GM23338 (cell line): ENCODE results near the gene SRSF2. TPM values are rescaled to one million over a fixed set of nuclear protein-coding genes. Genes with fewer than 3 reads are reported as not detected.

Experiments used
- ATAC-seq: fragments of 200-7000 bp; cut with Tn5 transposase; 3 replicates; pipeline ENCODE4 v1.9.1; 2020
- DNase-seq: peaks from one replicate; pipeline ENCODE4 v3.0.0-alpha.2; 2015; ENCODE audit warnings: low spot score
- H2AFZ ChIP-seq: fragments of 200-600 bp; sonication (generic); 2 replicates; pipeline ENCODE4 v1.8.0; 2016; ENCODE audit warnings: antibody characterized with exemption, mild to moderate bottlenecking, moderate library complexity
- H3F3A ChIP-seq: fragments of 200-600 bp; sonication (generic); replicated peaks from 2 replicates; pipeline ENCODE4 v1.8.0; 2017; ENCODE audit warnings: antibody characterized with exemption, mixed run types, low read depth
- H3K27ac ChIP-seq: fragments of 200-600 bp; sonication (generic); 2 replicates; pipeline ENCODE4 v1.6.1; 2016; ENCODE audit warnings: low read depth
- H3K27me3 ChIP-seq: fragments of 200-600 bp; sonication (generic); 2 replicates; pipeline ENCODE4 v1.8.0; 2016; ENCODE audit warnings: mild to moderate bottlenecking, mixed run types, moderate library complexity; ENCODE audit not compliant: insufficient read depth
- H3K36me3 ChIP-seq: fragments of 200-600 bp; sonication (generic); 2 replicates; pipeline ENCODE4 v1.8.0; 2016; ENCODE audit warnings: mild to moderate bottlenecking; ENCODE audit not compliant: insufficient read depth
- H3K4me1 ChIP-seq: fragments of 200-600 bp; sonication (generic); 2 replicates; pipeline ENCODE4 v1.8.0; 2016; ENCODE audit warnings: mild to moderate bottlenecking, moderate library complexity; ENCODE audit not compliant: insufficient read depth
- H3K4me2 ChIP-seq: fragments of 200-600 bp; sonication (generic); 2 replicates; pipeline ENCODE4 v1.7.1; 2017; ENCODE audit warnings: mixed run types
- H3K4me3 ChIP-seq: fragments of 200-600 bp; sonication (generic); 2 replicates; pipeline ENCODE4 v1.6.1; 2016; ENCODE audit warnings: mixed run types
- H3K79me2 ChIP-seq: fragments of 200-600 bp; sonication (generic); replicated peaks from 2 replicates; pipeline ENCODE4 v1.8.0; 2017; ENCODE audit warnings: mild to moderate bottlenecking; ENCODE audit not compliant: insufficient read depth
- H3K9me2 ChIP-seq: fragments of 200-600 bp; sonication (generic); 2 replicates; pipeline ENCODE4 v1.8.0; 2017; ENCODE audit not compliant: insufficient read depth
- H4K20me1 ChIP-seq: fragments of 200-600 bp; sonication (generic); replicated peaks from 2 replicates; pipeline ENCODE4 v1.8.0; 2017; ENCODE audit warnings: mild to moderate bottlenecking; ENCODE audit not compliant: insufficient read depth
- H3K27ac Mint-ChIP-seq: 2 replicates; pipeline ENCODE4 v1.8.0; 2020; ENCODE audit warnings: inconsistent platforms, mild to moderate bottlenecking, moderate library complexity, mixed read lengths
- H3K27me3 Mint-ChIP-seq: 3 replicates; pipeline ENCODE4 v1.8.0; 2022; ENCODE audit warnings: low read depth, mild to moderate bottlenecking, moderate library complexity, mixed read lengths, inconsistent platforms; ENCODE audit not compliant: insufficient read depth, poor library complexity
- H3K36me3 Mint-ChIP-seq: 3 replicates; pipeline ENCODE4 v1.8.0; 2021; ENCODE audit warnings: low read depth, mild to moderate bottlenecking, inconsistent platforms, moderate library complexity, mixed read lengths
- H3K4me1 Mint-ChIP-seq: 3 replicates; pipeline ENCODE4 v1.8.0; 2020; ENCODE audit warnings: mild to moderate bottlenecking, inconsistent platforms, mixed read lengths
- H3K4me3 Mint-ChIP-seq: 3 replicates; pipeline ENCODE4 v1.8.0; 2021; ENCODE audit warnings: moderate library complexity, mild to moderate bottlenecking, inconsistent platforms, mixed read lengths
- H3K9me3 Mint-ChIP-seq: 3 replicates; pipeline ENCODE4 v1.8.0; 2020; ENCODE audit warnings: moderate library complexity, mild to moderate bottlenecking, inconsistent platforms, mixed read lengths
- CTCF ChIP-seq, 2 experiments: fragments of 200-600 bp in 1 of 2; sonication (generic) in 1 of 2; conservative IDR thresholded peaks; 2 replicates each; pipeline versions ENCODE4 v1.5.1 to v1.6.1; 2016 to 2017; ENCODE audit warnings: antibody characterized with exemption in 2 of 2, low read depth in 2 of 2, mild to moderate bottlenecking in 2 of 2, moderate library complexity in 1 of 2
- EZH2 ChIP-seq: fragments of 200-600 bp; sonication (generic); IDR thresholded peaks from one replicate; pipeline ENCODE4 v1.8.0; 2017; ENCODE audit warnings: antibody characterized with exemption, mild to moderate bottlenecking, low read depth; ENCODE audit not compliant: unreplicated experiment
- ZNF462 ChIP-seq: fragments of 250-450 bp; sonication (Bioruptor Pico); IDR thresholded peaks from 2 replicates; pipeline ENCODE4 v1.5.0; 2020; ENCODE audit warnings: mild to moderate bottlenecking, moderate library complexity
- polyA plus RNA-seq: library from polyadenylated mRNA; unstranded; fragments of >200 nt; fragmentation: Nextera tagmentation; extraction: Ambion mirVana; gene quantifications from 2 replicates; pipeline ENCODE4 v1.2.1, GENCODE V29; 2016
- total RNA-seq: library from RNA; depleted of rRNA; stranded (reverse); fragments of >200 nt; shearing (Covaris generic); gene quantifications from 2 replicates; pipeline ENCODE4 v1.2.3, GENCODE V29; 2014

The SRSF2 gene
- total and polyA plus RNA-seq, 2 experiments from 2014 or later: 317 to 547 TPM

GRCh38 chr17:76757256-76757655 is 20.1 kb upstream of the SRSF2 start (continued):
- TF ChIP-seq CTCF (conservative IDR thresholded peaks at IDR 0.05; ENCODE audit: low read depth in 2 of 2) (no peak), EZH2 (no peak)

GRCh38 chr17:76755285-76755684 is 18.2 kb upstream of the SRSF2 start:
- Mint-ChIP-seq H3K36me3 (peaks cover 29% of the 10 kb centered on the region), H3K4me3 (no peak overlapping the region), H3K4me1 (no peaks in the 10 kb centered on the region), H3K27ac (no peak overlapping the region), H3K27me3 (no peaks in the 10 kb centered on the region), H3K9me3 (no peaks in the 10 kb centered on the region; the same call in 2 of the 3 replicates)
- no peak for TF ChIP-seq ZNF462 (CRISPR knock-in tag)
- no peak for ATAC-seq
- no peak for DNase-seq
- no peak overlapping the region for H3K4me3 ChIP-seq
- H3K4me2 ChIP-seq: no peak overlapping the region
- H2AFZ ChIP-seq: no peak overlapping the region
- H3K4me1 ChIP-seq: no peaks in the 10 kb centered on the region
- no peak overlapping the region for H3K27ac ChIP-seq
- no peaks in the 10 kb centered on the region for H4K20me1 ChIP-seq
- H3K27me3 ChIP-seq: no peaks in the 10 kb centered on the region
- no peaks in the 10 kb centered on the region for H3K36me3 ChIP-seq
- no peaks in the 10 kb centered on the region for H3F3A ChIP-seq
- no peaks in the 10 kb centered on the region for H3K79me2 ChIP-seq
- no peaks in the 10 kb centered on the region for H3K9me2 ChIP-seq
